Measurements from ENCODE around the gene UBALD1. TPM values are rescaled to one million over a fixed set of nuclear protein-coding genes. Genes with fewer than 3 reads are reported as not detected.

Gene UBALD1
- total RNA-seq, 1 experiment from 2014 or later, result 12.4 TPM

- DNase-seq (ENCODE audit: low read depth), result no peak
- in situ Hi-C loops (cut with HindIII; ENCODE audit: low pct_unique_long_range_greater_than_20kb, low sequenced_read_pairs), result loop anchor here (25.0 kb wide), 1 partner anchor 137 kb away; no protein-coding TSS in a partner anchor
These were observed 34.2 kb upstream of the UBALD1 start for GRCh38 chr16:4648917-4649316.

- in situ Hi-C loops (cut with HindIII; ENCODE audit: low pct_unique_long_range_greater_than_20kb, low sequenced_read_pairs), result loop anchor here (25.0 kb wide), 1 partner anchor 135 kb away; no protein-coding TSS in a partner anchor
- no peak for DNase-seq (ENCODE audit: low read depth)
These were observed 32.9 kb upstream of the UBALD1 start for GRCh38 chr16:4647644-4647980.

- in situ Hi-C loops (cut with HindIII; ENCODE audit: low pct_unique_long_range_greater_than_20kb, low sequenced_read_pairs), result loop anchor here (25.0 kb wide), 1 partner anchor 135 kb away; no protein-coding TSS in a partner anchor
- DNase-seq (ENCODE audit: low read depth), result no peak
These were observed 32.3 kb upstream of the UBALD1 start for GRCh38 chr16:4646773-4647643.

- in situ Hi-C loops (cut with HindIII; ENCODE audit: low pct_unique_long_range_greater_than_20kb, low sequenced_read_pairs), result loop anchor here (25.0 kb wide), 1 partner anchor 130 kb away; no protein-coding TSS in a partner anchor
- DNase-seq (ENCODE audit: low read depth), result no peak
These were observed 27.2 kb upstream of the UBALD1 start for GRCh38 chr16:4641895-4642294.

- in situ Hi-C loops (cut with HindIII; ENCODE audit: low pct_unique_long_range_greater_than_20kb, low sequenced_read_pairs), result loop anchor here (25.0 kb wide), 1 partner anchor 129 kb away; no protein-coding TSS in a partner anchor
- no peak for DNase-seq (ENCODE audit: low read depth)
These were observed 26.6 kb upstream of the UBALD1 start for GRCh38 chr16:4641306-4641687.

- in situ Hi-C loops (cut with HindIII; ENCODE audit: low pct_unique_long_range_greater_than_20kb, low sequenced_read_pairs), result loop anchor here (25.0 kb wide), 1 partner anchor 128 kb away; no protein-coding TSS in a partner anchor
- no peak for DNase-seq (ENCODE audit: low read depth)
These were observed 26.1 kb upstream of the UBALD1 start for GRCh38 chr16:4640572-4641305.

- DNase-seq (ENCODE audit: low read depth), result no peak
- in situ Hi-C loops (cut with HindIII; ENCODE audit: low pct_unique_long_range_greater_than_20kb, low sequenced_read_pairs), result loop anchor here (25.0 kb wide), 1 partner anchor 128 kb away; no protein-coding TSS in a partner anchor
These were observed 25.3 kb upstream of the UBALD1 start for GRCh38 chr16:4639899-4640509.

- DNase-seq (ENCODE audit: low read depth), result no peak
- in situ Hi-C loops (cut with HindIII; ENCODE audit: low pct_unique_long_range_greater_than_20kb, low sequenced_read_pairs), result loop anchor here (25.0 kb wide), 1 partner anchor 125 kb away; no protein-coding TSS in a partner anchor
These were observed 22.9 kb upstream of the UBALD1 start for GRCh38 chr16:4637501-4638166.

GRCh38 chr16:4636196-4636595 is 21.5 kb upstream of the UBALD1 start:
- in situ Hi-C loops (cut with HindIII; ENCODE audit: low pct_unique_long_range_greater_than_20kb, low sequenced_read_pairs), result loop anchor here (25.0 kb wide), 1 partner anchor 124 kb away; no protein-coding TSS in a partner anchor
- no peak for DNase-seq (ENCODE audit: low read depth)

GRCh38 chr16:4634768-4635167 is 20.1 kb upstream of the UBALD1 start:
- in situ Hi-C loops (cut with HindIII; ENCODE audit: low pct_unique_long_range_greater_than_20kb, low sequenced_read_pairs), result loop anchor here (25.0 kb wide), 1 partner anchor 122 kb away; no protein-coding TSS in a partner anchor
- DNase-seq (ENCODE audit: low read depth), result no peak

GRCh38 chr16:4633910-4634635 is 19.4 kb upstream of the UBALD1 start:
- in situ Hi-C loops (cut with HindIII; ENCODE audit: low pct_unique_long_range_greater_than_20kb, low sequenced_read_pairs), result loop anchor here (25.0 kb wide), 1 partner anchor 122 kb away; no protein-coding TSS in a partner anchor
- DNase-seq (ENCODE audit: low read depth), result no peak

GRCh38 chr16:4631444-4631843 is 16.8 kb upstream of the UBALD1 start:
- in situ Hi-C loops (cut with HindIII; ENCODE audit: low pct_unique_long_range_greater_than_20kb, low sequenced_read_pairs), result loop anchor here (25.0 kb wide), 1 partner anchor 119 kb away; no protein-coding TSS in a partner anchor
- no peak for DNase-seq (ENCODE audit: low read depth)

- in situ Hi-C loops (cut with HindIII; ENCODE audit: low pct_unique_long_range_greater_than_20kb, low sequenced_read_pairs), result loop anchor here (25.0 kb wide), 1 partner anchor 116 kb away; no protein-coding TSS in a partner anchor
- DNase-seq (ENCODE audit: low read depth), result peak; percentile 46
These were observed 13.6 kb upstream of the UBALD1 start for GRCh38 chr16:4628283-4628682.

- in situ Hi-C loops (cut with HindIII; ENCODE audit: low pct_unique_long_range_greater_than_20kb, low sequenced_read_pairs), result loop anchor here (25.0 kb wide), 1 partner anchor 114 kb away; no protein-coding TSS in a partner anchor
These were observed 11.7 kb upstream of the UBALD1 start for GRCh38 chr16:4626396-4626795.

GRCh38 chr16:4625560-4626159 is 11.0 kb upstream of the UBALD1 start:
- in situ Hi-C loops (cut with HindIII; ENCODE audit: low pct_unique_long_range_greater_than_20kb, low sequenced_read_pairs), result loop anchor here (25.0 kb wide), 1 partner anchor 113 kb away; no protein-coding TSS in a partner anchor
- DNase-seq (ENCODE audit: low read depth), result peak; percentile 62

More at GRCh38 chr16:4626396-4626795, 11.7 kb upstream of the UBALD1 start:
- DNase-seq (ENCODE audit: low read depth), result no peak

- no peak for DNase-seq (ENCODE audit: low read depth)
- in situ Hi-C loops (cut with HindIII; ENCODE audit: low pct_unique_long_range_greater_than_20kb, low sequenced_read_pairs), result loop anchor here (25.0 kb wide), 1 partner anchor 113 kb away; no protein-coding TSS in a partner anchor
These were observed 10.3 kb upstream of the UBALD1 start for GRCh38 chr16:4624827-4625559.
